MM.1S (cell line): ENCODE data around the gene ENO3.

ENCODE experiments used
- DNase-seq: peaks from one replicate; pipeline ENCODE4 v3.0.0-alpha.2; 2015
- H2AFZ ChIP-seq: fragments of 300-600 bp; sonication (generic); 2 replicates; pipeline ENCODE4 v1.6.0; 2016; ENCODE audit warnings: antibody characterized with exemption, low read length
- H3F3A ChIP-seq: fragments of 300-600 bp; sonication (generic); 2 replicates; pipeline ENCODE4 v1.6.1; 2016; ENCODE audit warnings: mild to moderate bottlenecking, antibody characterized with exemption, low read length, moderate library complexity, mixed read lengths; ENCODE audit not compliant: insufficient read depth
- H3K27ac ChIP-seq: fragments of 300-600 bp; sonication (generic); 2 replicates; pipeline ENCODE4 v1.5.1; 2016; ENCODE audit warnings: mild to moderate bottlenecking, low read length
- H3K27me3 ChIP-seq: fragments of 300-600 bp; sonication (generic); replicated peaks from 2 replicates; pipeline ENCODE4 v1.6.0; 2016; ENCODE audit warnings: low read length; ENCODE audit not compliant: insufficient read depth
- H3K36me3 ChIP-seq: fragments of 300-600 bp; sonication (generic); replicated peaks from 2 replicates; pipeline ENCODE4 v1.6.1; 2016; ENCODE audit warnings: mild to moderate bottlenecking, low read length, mixed read lengths; ENCODE audit not compliant: insufficient read depth
- H3K4me1 ChIP-seq: fragments of 300-600 bp; sonication (generic); 2 replicates; pipeline ENCODE4 v1.6.1; 2016; ENCODE audit warnings: low read length, mixed read lengths
- H3K4me2 ChIP-seq: fragments of 300-600 bp; sonication (generic); 2 replicates; pipeline ENCODE4 v1.6.0; 2016; ENCODE audit warnings: low read depth, low read length
- H3K4me3 ChIP-seq: fragments of 300-600 bp; sonication (generic); 2 replicates; pipeline ENCODE4 v1.5.1; 2016; ENCODE audit warnings: low read length, mixed read lengths
- H3K79me2 ChIP-seq: fragments of 300-600 bp; sonication (generic); 2 replicates; pipeline ENCODE4 v1.6.1; 2016; ENCODE audit warnings: mixed run types, low read length, mixed read lengths
- H3K9ac ChIP-seq: fragments of 300-600 bp; sonication (generic); 2 replicates; pipeline ENCODE4 v1.6.1; 2016; ENCODE audit warnings: low read length, mixed read lengths
- H3K9me2 ChIP-seq: fragments of 300-600 bp; sonication (generic); replicated peaks from 2 replicates; pipeline ENCODE4 v1.6.1; 2016; ENCODE audit warnings: mild to moderate bottlenecking, low read length, mixed read lengths; ENCODE audit not compliant: insufficient read depth
- H3K9me3 ChIP-seq: fragments of 300-600 bp; sonication (generic); replicated peaks from 2 replicates; pipeline ENCODE4 v1.6.1; 2016; ENCODE audit warnings: mild to moderate bottlenecking, low read length, mixed read lengths; ENCODE audit not compliant: insufficient read depth
- H4K20me1 ChIP-seq: fragments of 300-600 bp; sonication (generic); 2 replicates; pipeline ENCODE4 v1.6.1; 2016; ENCODE audit warnings: mild to moderate bottlenecking, low read length, moderate library complexity, mixed read lengths; ENCODE audit not compliant: insufficient read depth
- CTCF ChIP-seq: fragments of 300-600 bp; sonication (generic); IDR thresholded peaks from 2 replicates; pipeline ENCODE4 v1.5.1; 2016; ENCODE audit warnings: antibody characterized with exemption, low read length, mixed read lengths
- EZH2 ChIP-seq: fragments of 300-600 bp; sonication (generic); optimal IDR thresholded peaks from 2 replicates; pipeline ENCODE3; 2017; ENCODE audit warnings: low read depth, mild to moderate bottlenecking, antibody characterized with exemption, low read length, mixed read lengths
- EZH2phosphoT487 ChIP-seq: fragments of 300-600 bp; sonication (generic); IDR thresholded peaks from 2 replicates; pipeline ENCODE4 v1.6.1; 2018; ENCODE audit warnings: antibody characterized with exemption, low read length

Gene ENO3

GRCh38 chr17:4958102-4958501 is 7.2 kb downstream of the ENO3 start:
- H3K4me1 ChIP-seq, result no peaks in the 10 kb centered on the region
- H3K4me2 ChIP-seq, result no peak overlapping the region
- no peak overlapping the region for H3K4me3 ChIP-seq
- no peak overlapping the region for H2AFZ ChIP-seq
- TF ChIP-seq CTCF (no peak), EZH2 (no peak), EZH2phosphoT487 (no peak)
- H3K79me2 ChIP-seq, result no peaks in the 10 kb centered on the region
- H3K27ac ChIP-seq, result no peak overlapping the region
- no peaks in the 10 kb centered on the region for H3K27me3 ChIP-seq
- H3K9me3 ChIP-seq, result no peaks in the 10 kb centered on the region
- no peaks in the 10 kb centered on the region for H4K20me1 ChIP-seq
- no peak for DNase-seq
- no peaks in the 10 kb centered on the region for H3F3A ChIP-seq
- no peak overlapping the region for H3K9ac ChIP-seq
- H3K36me3 ChIP-seq, result no peaks in the 10 kb centered on the region
- no peaks in the 10 kb centered on the region for H3K9me2 ChIP-seq

- no peak overlapping the region for H3K9ac ChIP-seq
- H3K4me2 ChIP-seq, result no peak overlapping the region
- H3K4me1 ChIP-seq, result no peaks in the 10 kb centered on the region
- H4K20me1 ChIP-seq, result no peaks in the 10 kb centered on the region
- no peak overlapping the region for H3K4me3 ChIP-seq
- H3K27me3 ChIP-seq, result no peaks in the 10 kb centered on the region
- H3K27ac ChIP-seq, result no peak overlapping the region
- H3K9me2 ChIP-seq, result no peaks in the 10 kb centered on the region
- no peaks in the 10 kb centered on the region for H3K9me3 ChIP-seq
- no peak overlapping the region for H2AFZ ChIP-seq
- no peaks in the 10 kb centered on the region for H3F3A ChIP-seq
- H3K79me2 ChIP-seq, result no peaks in the 10 kb centered on the region
- TF ChIP-seq CTCF, result no peak
- no peak for TF ChIP-seq EZH2
- TF ChIP-seq EZH2phosphoT487, result no peak
- no peak for DNase-seq
- no peaks in the 10 kb centered on the region for H3K36me3 ChIP-seq
These were observed 8.5 kb downstream of the ENO3 start for GRCh38 chr17:4959261-4959965.

- no peak for DNase-seq
- H3K9me3 ChIP-seq, result no peaks in the 10 kb centered on the region
- no peak overlapping the region for H3K4me3 ChIP-seq
- no peak overlapping the region for H3K9ac ChIP-seq
- no peaks in the 10 kb centered on the region for H3K36me3 ChIP-seq
- no peaks in the 10 kb centered on the region for H3K4me1 ChIP-seq
- H3K27me3 ChIP-seq, result no peaks in the 10 kb centered on the region
- H3K79me2 ChIP-seq, result peaks cover 3% of the 10 kb centered on the region; the same call in 1 of the 2 replicates
- no peak overlapping the region for H3K4me2 ChIP-seq
- no peaks in the 10 kb centered on the region for H4K20me1 ChIP-seq
- H3K27ac ChIP-seq, result no peak overlapping the region
- H3F3A ChIP-seq, result no peaks in the 10 kb centered on the region
- H2AFZ ChIP-seq, result no peak overlapping the region
- H3K9me2 ChIP-seq, result no peaks in the 10 kb centered on the region
- TF ChIP-seq CTCF (no peak), EZH2phosphoT487 (no peak), EZH2 (no peak)
These were observed 9.5 kb downstream of the ENO3 start for GRCh38 chr17:4960279-4960922.
